ENCODE data around the gene MCF2L2.

GRCh38 chr3:183293966-183294365 lies 134.5 kb downstream of the MCF2L2 start:
- TF ChIP-seq, protein P1, sequence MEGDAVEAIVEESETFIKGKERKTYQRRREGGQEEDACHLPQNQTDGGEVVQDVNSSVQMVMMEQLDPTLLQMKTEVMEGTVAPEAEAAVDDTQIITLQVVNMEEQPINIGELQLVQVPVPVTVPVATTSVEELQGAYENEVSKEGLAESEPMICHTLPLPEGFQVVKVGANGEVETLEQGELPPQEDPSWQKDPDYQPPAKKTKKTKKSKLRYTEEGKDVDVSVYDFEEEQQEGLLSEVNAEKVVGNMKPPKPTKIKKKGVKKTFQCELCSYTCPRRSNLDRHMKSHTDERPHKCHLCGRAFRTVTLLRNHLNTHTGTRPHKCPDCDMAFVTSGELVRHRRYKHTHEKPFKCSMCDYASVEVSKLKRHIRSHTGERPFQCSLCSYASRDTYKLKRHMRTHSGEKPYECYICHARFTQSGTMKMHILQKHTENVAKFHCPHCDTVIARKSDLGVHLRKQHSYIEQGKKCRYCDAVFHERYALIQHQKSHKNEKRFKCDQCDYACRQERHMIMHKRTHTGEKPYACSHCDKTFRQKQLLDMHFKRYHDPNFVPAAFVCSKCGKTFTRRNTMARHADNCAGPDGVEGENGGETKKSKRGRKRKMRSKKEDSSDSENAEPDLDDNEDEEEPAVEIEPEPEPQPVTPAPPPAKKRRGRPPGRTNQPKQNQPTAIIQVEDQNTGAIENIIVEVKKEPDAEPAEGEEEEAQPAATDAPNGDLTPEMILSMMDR (conservative IDR thresholded peaks at IDR 0.05 in 1 of 2, IDR thresholded peaks at IDR 0.05 in 1 of 2; ENCODE audit: extremely low read depth in 1 of 2, insufficient read depth in 1 of 2, low read depth in 1 of 2, low read length in 2 of 2), result no peak
- TF ChIP-seq EZH2 (IDR thresholded peaks at IDR 0.05; ENCODE audit: borderline replicate concordance, low read length), result no peak
